WTC11 (cell line): ENCODE measurements around the gene CTNNA1.

Experiments
- ATF1 ChIP-seq: sonication (generic); formaldehyde crosslinking; IDR thresholded peaks from 2 replicates; pipeline ENCODE4 v1.8.1; 2023; ENCODE audit warnings: mild to moderate bottlenecking, moderate library complexity, missing genetic modification reagents
- CREM ChIP-seq: sonication (generic); formaldehyde crosslinking; IDR thresholded peaks from 2 replicates; pipeline ENCODE4 v1.8.1; 2022; ENCODE audit warnings: mild to moderate bottlenecking, missing genetic modification reagents, moderate library complexity
- FOXK1 ChIP-seq: sonication (generic); formaldehyde crosslinking; IDR thresholded peaks from 2 replicates; pipeline ENCODE4 v1.8.0; 2022; ENCODE audit warnings: mild to moderate bottlenecking, moderate library complexity, missing genetic modification reagents
- JUN ChIP-seq: sonication (generic); formaldehyde crosslinking; IDR thresholded peaks from 2 replicates; pipeline ENCODE4 v1.8.0; 2023; ENCODE audit warnings: mild to moderate bottlenecking, missing genetic modification reagents
- NFYB ChIP-seq: sonication (generic); formaldehyde crosslinking; conservative IDR thresholded peaks from 2 replicates; pipeline ENCODE4 v1.8.0; 2022; ENCODE audit warnings: low read depth, missing genetic modification reagents
- TCF7 ChIP-seq: sonication (generic); formaldehyde crosslinking; IDR thresholded peaks from 2 replicates; pipeline ENCODE4 v1.8.0; 2022; ENCODE audit warnings: mild to moderate bottlenecking, low read depth, missing genetic modification reagents, moderate library complexity
- TEAD1 ChIP-seq: sonication (generic); formaldehyde crosslinking; IDR thresholded peaks from 2 replicates; pipeline ENCODE4 v1.8.0; 2022; ENCODE audit warnings: mild to moderate bottlenecking, missing genetic modification reagents
- ZBTB21 ChIP-seq: sonication (generic); formaldehyde crosslinking; IDR thresholded peaks from 2 replicates; pipeline ENCODE4 v1.8.1; 2023; ENCODE audit warnings: mild to moderate bottlenecking, missing genetic modification reagents, borderline replicate concordance
- TF ChIP-seq, protein P1 (sequence below): fragments of 200-600 bp; IDR thresholded peaks from 2 replicates; pipeline ENCODE4 v1.8.0; 2022; ENCODE audit warnings: antibody characterized with exemption
- TF ChIP-seq, protein P2 (sequence below): sonication (generic); formaldehyde crosslinking; IDR thresholded peaks from 2 replicates; pipeline ENCODE4 v1.8.0; 2023; ENCODE audit warnings: mild to moderate bottlenecking, missing genetic modification reagents
- TF ChIP-seq, protein P3 (sequence below): sonication (generic); formaldehyde crosslinking; IDR thresholded peaks from 2 replicates; pipeline ENCODE4 v1.8.1; 2023; ENCODE audit warnings: mild to moderate bottlenecking, missing genetic modification reagents, borderline replicate concordance
- TF ChIP-seq, protein P4 (sequence below): sonication (generic); formaldehyde crosslinking; IDR thresholded peaks from 2 replicates; pipeline ENCODE4 v1.8.0; 2022; ENCODE audit warnings: mild to moderate bottlenecking, missing genetic modification reagents
- TF ChIP-seq, protein P5 (sequence below): sonication (generic); formaldehyde crosslinking; IDR thresholded peaks from 2 replicates; pipeline ENCODE4 v1.8.1; 2022; ENCODE audit warnings: low read depth, missing genetic modification reagents, borderline replicate concordance

DNA sequence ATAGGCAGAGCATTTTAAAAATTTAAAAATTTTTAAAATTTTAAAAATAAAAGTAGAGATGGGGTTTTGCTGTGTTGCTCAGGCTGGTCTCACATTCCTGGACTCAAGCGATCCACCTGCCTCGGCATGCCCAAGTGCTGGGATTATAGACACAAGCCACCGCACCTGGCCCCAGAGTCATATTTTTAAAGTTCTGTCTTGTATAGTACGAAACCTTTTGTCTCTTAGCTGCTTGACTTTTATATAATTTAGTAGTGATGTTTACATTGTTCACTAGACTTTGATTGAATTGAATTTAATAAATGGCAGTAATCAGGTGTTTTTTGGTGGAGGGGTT lies 90.9 kb downstream of the CTNNA1 start:
- TF ChIP-seq, protein P1, sequence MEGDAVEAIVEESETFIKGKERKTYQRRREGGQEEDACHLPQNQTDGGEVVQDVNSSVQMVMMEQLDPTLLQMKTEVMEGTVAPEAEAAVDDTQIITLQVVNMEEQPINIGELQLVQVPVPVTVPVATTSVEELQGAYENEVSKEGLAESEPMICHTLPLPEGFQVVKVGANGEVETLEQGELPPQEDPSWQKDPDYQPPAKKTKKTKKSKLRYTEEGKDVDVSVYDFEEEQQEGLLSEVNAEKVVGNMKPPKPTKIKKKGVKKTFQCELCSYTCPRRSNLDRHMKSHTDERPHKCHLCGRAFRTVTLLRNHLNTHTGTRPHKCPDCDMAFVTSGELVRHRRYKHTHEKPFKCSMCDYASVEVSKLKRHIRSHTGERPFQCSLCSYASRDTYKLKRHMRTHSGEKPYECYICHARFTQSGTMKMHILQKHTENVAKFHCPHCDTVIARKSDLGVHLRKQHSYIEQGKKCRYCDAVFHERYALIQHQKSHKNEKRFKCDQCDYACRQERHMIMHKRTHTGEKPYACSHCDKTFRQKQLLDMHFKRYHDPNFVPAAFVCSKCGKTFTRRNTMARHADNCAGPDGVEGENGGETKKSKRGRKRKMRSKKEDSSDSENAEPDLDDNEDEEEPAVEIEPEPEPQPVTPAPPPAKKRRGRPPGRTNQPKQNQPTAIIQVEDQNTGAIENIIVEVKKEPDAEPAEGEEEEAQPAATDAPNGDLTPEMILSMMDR = no peak
- TF ChIP-seq JUN (CRISPR knock-in tag) (no peak), ATF1 (CRISPR knock-in tag) (no peak), ZBTB21 (CRISPR knock-in tag) (no peak), CREM (CRISPR knock-in tag) (no peak), FOXK1 (CRISPR knock-in tag) (no peak), TCF7 (no peak), TEAD1 (no peak), NFYB (no peak)
- TF ChIP-seq, protein P2, sequence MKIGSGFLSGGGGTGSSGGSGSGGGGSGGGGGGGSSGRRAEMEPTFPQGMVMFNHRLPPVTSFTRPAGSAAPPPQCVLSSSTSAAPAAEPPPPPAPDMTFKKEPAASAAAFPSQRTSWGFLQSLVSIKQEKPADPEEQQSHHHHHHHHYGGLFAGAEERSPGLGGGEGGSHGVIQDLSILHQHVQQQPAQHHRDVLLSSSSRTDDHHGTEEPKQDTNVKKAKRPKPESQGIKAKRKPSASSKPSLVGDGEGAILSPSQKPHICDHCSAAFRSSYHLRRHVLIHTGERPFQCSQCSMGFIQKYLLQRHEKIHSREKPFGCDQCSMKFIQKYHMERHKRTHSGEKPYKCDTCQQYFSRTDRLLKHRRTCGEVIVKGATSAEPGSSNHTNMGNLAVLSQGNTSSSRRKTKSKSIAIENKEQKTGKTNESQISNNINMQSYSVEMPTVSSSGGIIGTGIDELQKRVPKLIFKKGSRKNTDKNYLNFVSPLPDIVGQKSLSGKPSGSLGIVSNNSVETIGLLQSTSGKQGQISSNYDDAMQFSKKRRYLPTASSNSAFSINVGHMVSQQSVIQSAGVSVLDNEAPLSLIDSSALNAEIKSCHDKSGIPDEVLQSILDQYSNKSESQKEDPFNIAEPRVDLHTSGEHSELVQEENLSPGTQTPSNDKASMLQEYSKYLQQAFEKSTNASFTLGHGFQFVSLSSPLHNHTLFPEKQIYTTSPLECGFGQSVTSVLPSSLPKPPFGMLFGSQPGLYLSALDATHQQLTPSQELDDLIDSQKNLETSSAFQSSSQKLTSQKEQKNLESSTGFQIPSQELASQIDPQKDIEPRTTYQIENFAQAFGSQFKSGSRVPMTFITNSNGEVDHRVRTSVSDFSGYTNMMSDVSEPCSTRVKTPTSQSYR = no peak
- TF ChIP-seq, protein P3, sequence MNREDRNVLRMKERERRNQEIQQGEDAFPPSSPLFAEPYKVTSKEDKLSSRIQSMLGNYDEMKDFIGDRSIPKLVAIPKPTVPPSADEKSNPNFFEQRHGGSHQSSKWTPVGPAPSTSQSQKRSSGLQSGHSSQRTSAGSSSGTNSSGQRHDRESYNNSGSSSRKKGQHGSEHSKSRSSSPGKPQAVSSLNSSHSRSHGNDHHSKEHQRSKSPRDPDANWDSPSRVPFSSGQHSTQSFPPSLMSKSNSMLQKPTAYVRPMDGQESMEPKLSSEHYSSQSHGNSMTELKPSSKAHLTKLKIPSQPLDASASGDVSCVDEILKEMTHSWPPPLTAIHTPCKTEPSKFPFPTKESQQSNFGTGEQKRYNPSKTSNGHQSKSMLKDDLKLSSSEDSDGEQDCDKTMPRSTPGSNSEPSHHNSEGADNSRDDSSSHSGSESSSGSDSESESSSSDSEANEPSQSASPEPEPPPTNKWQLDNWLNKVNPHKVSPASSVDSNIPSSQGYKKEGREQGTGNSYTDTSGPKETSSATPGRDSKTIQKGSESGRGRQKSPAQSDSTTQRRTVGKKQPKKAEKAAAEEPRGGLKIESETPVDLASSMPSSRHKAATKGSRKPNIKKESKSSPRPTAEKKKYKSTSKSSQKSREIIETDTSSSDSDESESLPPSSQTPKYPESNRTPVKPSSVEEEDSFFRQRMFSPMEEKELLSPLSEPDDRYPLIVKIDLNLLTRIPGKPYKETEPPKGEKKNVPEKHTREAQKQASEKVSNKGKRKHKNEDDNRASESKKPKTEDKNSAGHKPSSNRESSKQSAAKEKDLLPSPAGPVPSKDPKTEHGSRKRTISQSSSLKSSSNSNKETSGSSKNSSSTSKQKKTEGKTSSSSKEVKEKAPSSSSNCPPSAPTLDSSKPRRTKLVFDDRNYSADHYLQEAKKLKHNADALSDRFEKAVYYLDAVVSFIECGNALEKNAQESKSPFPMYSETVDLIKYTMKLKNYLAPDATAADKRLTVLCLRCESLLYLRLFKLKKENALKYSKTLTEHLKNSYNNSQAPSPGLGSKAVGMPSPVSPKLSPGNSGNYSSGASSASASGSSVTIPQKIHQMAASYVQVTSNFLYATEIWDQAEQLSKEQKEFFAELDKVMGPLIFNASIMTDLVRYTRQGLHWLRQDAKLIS = no peak
- TF ChIP-seq, protein P4, sequence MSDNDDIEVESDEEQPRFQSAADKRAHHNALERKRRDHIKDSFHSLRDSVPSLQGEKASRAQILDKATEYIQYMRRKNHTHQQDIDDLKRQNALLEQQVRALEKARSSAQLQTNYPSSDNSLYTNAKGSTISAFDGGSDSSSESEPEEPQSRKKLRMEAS = no peak
- TF ChIP-seq, protein P5, sequence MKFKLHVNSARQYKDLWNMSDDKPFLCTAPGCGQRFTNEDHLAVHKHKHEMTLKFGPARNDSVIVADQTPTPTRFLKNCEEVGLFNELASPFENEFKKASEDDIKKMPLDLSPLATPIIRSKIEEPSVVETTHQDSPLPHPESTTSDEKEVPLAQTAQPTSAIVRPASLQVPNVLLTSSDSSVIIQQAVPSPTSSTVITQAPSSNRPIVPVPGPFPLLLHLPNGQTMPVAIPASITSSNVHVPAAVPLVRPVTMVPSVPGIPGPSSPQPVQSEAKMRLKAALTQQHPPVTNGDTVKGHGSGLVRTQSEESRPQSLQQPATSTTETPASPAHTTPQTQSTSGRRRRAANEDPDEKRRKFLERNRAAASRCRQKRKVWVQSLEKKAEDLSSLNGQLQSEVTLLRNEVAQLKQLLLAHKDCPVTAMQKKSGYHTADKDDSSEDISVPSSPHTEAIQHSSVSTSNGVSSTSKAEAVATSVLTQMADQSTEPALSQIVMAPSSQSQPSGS = no peak
